ENCODE data around the gene INPP5A.

DNA sequence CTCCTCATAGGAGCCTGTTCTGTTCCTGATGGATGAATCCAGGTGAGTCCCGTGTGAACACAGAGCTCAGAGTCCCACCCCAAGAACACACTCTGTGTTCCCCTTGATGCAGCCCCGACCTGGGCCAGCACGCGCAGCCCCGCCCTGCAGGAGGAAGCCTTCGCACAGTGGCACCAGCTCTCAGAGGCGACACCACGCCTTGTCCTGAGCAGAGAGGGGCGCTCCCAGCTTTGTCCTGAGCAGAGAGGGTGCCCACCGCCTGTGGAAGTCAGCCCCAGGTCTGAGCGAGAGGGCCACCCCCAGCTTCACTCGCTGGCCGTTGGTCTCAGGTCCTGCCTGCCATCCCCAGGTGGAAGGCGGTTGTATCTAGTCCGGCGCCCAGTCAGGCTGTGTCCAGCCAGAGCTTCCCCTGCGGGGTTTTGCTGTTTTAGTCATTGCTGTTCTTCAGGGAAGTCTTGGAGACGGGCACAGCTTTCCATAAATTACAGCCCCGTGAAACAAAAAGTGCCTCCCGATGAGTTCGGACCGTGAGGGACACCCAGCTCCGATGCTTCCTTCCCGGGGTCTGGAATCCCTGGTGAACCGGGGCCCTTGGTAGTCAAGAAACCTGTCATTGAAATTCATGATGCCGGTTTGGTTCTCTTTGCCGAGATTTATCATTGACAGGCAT lies 204.7 kb downstream of the INPP5A start:
- TF ChIP-seq, protein P1, sequence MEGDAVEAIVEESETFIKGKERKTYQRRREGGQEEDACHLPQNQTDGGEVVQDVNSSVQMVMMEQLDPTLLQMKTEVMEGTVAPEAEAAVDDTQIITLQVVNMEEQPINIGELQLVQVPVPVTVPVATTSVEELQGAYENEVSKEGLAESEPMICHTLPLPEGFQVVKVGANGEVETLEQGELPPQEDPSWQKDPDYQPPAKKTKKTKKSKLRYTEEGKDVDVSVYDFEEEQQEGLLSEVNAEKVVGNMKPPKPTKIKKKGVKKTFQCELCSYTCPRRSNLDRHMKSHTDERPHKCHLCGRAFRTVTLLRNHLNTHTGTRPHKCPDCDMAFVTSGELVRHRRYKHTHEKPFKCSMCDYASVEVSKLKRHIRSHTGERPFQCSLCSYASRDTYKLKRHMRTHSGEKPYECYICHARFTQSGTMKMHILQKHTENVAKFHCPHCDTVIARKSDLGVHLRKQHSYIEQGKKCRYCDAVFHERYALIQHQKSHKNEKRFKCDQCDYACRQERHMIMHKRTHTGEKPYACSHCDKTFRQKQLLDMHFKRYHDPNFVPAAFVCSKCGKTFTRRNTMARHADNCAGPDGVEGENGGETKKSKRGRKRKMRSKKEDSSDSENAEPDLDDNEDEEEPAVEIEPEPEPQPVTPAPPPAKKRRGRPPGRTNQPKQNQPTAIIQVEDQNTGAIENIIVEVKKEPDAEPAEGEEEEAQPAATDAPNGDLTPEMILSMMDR (conservative IDR thresholded peaks at IDR 0.05) = no peak
- no peak for TF ChIP-seq ZFX (IDR thresholded peaks at IDR 0.05)
